Sigmoid colon (tissue), 4 donors: ENCODE measurements around the gene PPP4R4.

Source experiments
- CTCF ChIP-seq, 4 experiments: fragments of 450-650 bp in 3 of 4; fragments of 200-600 bp in 1 of 4; IDR thresholded peaks; one replicate each; pipeline ENCODE4 v1.5.1; 2016 to 2019; ENCODE audit warnings: antibody characterized with exemption in 4 of 4, mild to moderate bottlenecking in 3 of 4, moderate library complexity in 2 of 4
- POLR2AphosphoS5 ChIP-seq, 4 donors: sonication (generic); formaldehyde crosslinking; IDR thresholded peaks; one replicate each; pipeline ENCODE4 v1.6.1; 2017; ENCODE audit warnings: antibody characterized with exemption in 4 of 4

GRCh38 chr14:94321421-94322271 lies 147.5 kb downstream of the PPP4R4 start:
- TF ChIP-seq CTCF (IDR thresholded peaks at IDR 0.05) (no peak), POLR2AphosphoS5 (IDR thresholded peaks at IDR 0.05) (no peak)
